Trophoblast cell (in vitro differentiated cells and primary cell): ENCODE results near the gene FNIP1.

Source experiments
- DNase-seq, 2 donors: peaks; one replicate each; pipeline ENCODE4 v3.0.0-alpha.2; 2016
- H2AFZ ChIP-seq: 2 replicates; pipeline ENCODE4 v1.6.1; 2013; ENCODE audit warnings: low read length, moderate library complexity, mild to moderate bottlenecking; ENCODE audit not compliant: insufficient read depth, poor library complexity
- H2AK5ac ChIP-seq: 2 replicates; pipeline ENCODE4 v1.6.1; 2013; ENCODE audit warnings: mild to moderate bottlenecking, low read length
- H2BK120ac ChIP-seq: 2 replicates; pipeline ENCODE4 v1.6.1; 2013; ENCODE audit warnings: low read length, mild to moderate bottlenecking, moderate library complexity; ENCODE audit not compliant: insufficient read depth, poor library complexity
- H2BK12ac ChIP-seq: 2 replicates; pipeline ENCODE4 v1.6.1; 2013; ENCODE audit warnings: mild to moderate bottlenecking, low read length, moderate library complexity
- H2BK5ac ChIP-seq: 2 replicates; pipeline ENCODE4 v1.6.1; 2013; ENCODE audit warnings: low read length, low read depth, moderate library complexity, mild to moderate bottlenecking; ENCODE audit not compliant: poor library complexity
- H3K14ac ChIP-seq: 2 replicates; pipeline ENCODE4 v1.6.1; 2013; ENCODE audit warnings: mild to moderate bottlenecking, low read length
- H3K18ac ChIP-seq: 2 replicates; pipeline ENCODE4 v1.6.1; 2013; ENCODE audit warnings: mild to moderate bottlenecking, low read length
- H3K23ac ChIP-seq: 2 replicates; pipeline ENCODE4 v1.6.1; 2013; ENCODE audit warnings: low read length
- H3K27ac ChIP-seq: 2 replicates; pipeline ENCODE4 v1.5.1; 2013; ENCODE audit warnings: low read depth, mild to moderate bottlenecking, inconsistent platforms, low read length, moderate library complexity
- H3K27me3 ChIP-seq: 2 replicates; pipeline ENCODE4 v1.6.1; 2013; ENCODE audit warnings: inconsistent platforms, mild to moderate bottlenecking, low read length, moderate library complexity; ENCODE audit not compliant: insufficient read depth
- H3K36me3 ChIP-seq, 2 experiments: 1 replicate in 1 of 2; 2 replicates in 1 of 2; pipeline ENCODE4 v1.6.1; 2013; ENCODE audit warnings: low read length in 2 of 2, mild to moderate bottlenecking in 2 of 2, moderate library complexity in 1 of 2; ENCODE audit not compliant: insufficient read depth in 2 of 2, control insufficient read depth in 1 of 2
- H3K4ac ChIP-seq: 2 replicates; pipeline ENCODE4 v1.6.1; 2013; ENCODE audit warnings: low read depth, mild to moderate bottlenecking, low read length, moderate library complexity
- H3K4me1 ChIP-seq, 2 experiments: 1 replicate in 1 of 2; 2 replicates in 1 of 2; pipeline ENCODE4 v1.6.1; 2013; ENCODE audit warnings: low read length in 2 of 2, mild to moderate bottlenecking in 2 of 2, moderate library complexity in 1 of 2; ENCODE audit not compliant: insufficient read depth in 2 of 2, control insufficient read depth in 1 of 2
- H3K4me2 ChIP-seq: 2 replicates; pipeline ENCODE4 v1.6.1; 2013; ENCODE audit warnings: inconsistent platforms, mild to moderate bottlenecking, low read length, moderate library complexity
- H3K4me3 ChIP-seq: 2 replicates; pipeline ENCODE4 v1.5.1; 2013; ENCODE audit warnings: mild to moderate bottlenecking, low read depth, low read length, inconsistent platforms
- H3K79me1 ChIP-seq: one replicate; pipeline ENCODE4 v1.6.1; 2013; ENCODE audit warnings: low read length
- H3K79me2 ChIP-seq: 2 replicates; pipeline ENCODE4 v1.6.1; 2013; ENCODE audit warnings: low read length, mild to moderate bottlenecking; ENCODE audit not compliant: control insufficient read depth, insufficient read depth, poor library complexity
- H3K9ac ChIP-seq: 2 replicates; pipeline ENCODE4 v1.6.1; 2013; ENCODE audit warnings: mild to moderate bottlenecking, low read length
- H3K9me3 ChIP-seq: 2 replicates; pipeline ENCODE4 v1.6.1; 2013; ENCODE audit warnings: low read depth, mild to moderate bottlenecking, control low read depth, inconsistent platforms, low read length; ENCODE audit not compliant: insufficient read depth
- H4K12ac ChIP-seq: 2 replicates; pipeline ENCODE4 v1.6.1; 2013; ENCODE audit warnings: low read depth, mild to moderate bottlenecking, low read length, moderate library complexity
- H4K8ac ChIP-seq: 2 replicates; pipeline ENCODE4 v1.6.1; 2013; ENCODE audit warnings: low read depth, mild to moderate bottlenecking, low read length, moderate library complexity
- H4K91ac ChIP-seq: one replicate; pipeline ENCODE4 v1.6.1; 2013; ENCODE audit warnings: low read depth, mild to moderate bottlenecking, low read length, moderate library complexity
- WGBS: extraction: QIAGEN DNeasy Blood & Tissue Kit; methylation state at CpG from one replicate; pipeline ENCODE4 v1.1.7; 2013; ENCODE audit warnings: missing lambda C conversion rate; ENCODE audit not compliant: insufficient read length, insufficient coverage; ENCODE audit errors: extremely low coverage; 5-methylcytosine and 5-hydroxymethylcytosine counted together

Gene FNIP1

GRCh38 chr5:131619102-131619501 lies 177.7 kb downstream of the FNIP1 start:
- Histone ChIP-seq H3K23ac (no peak overlapping the region), H3K14ac (no peak overlapping the region), H3K4me1 (peaks cover 0 to 2% of the 10 kb centered on the region in 2 experiments), H3K9ac (no peak overlapping the region), H3K4me3 (no peak overlapping the region), H3K79me2 (no peaks in the 10 kb centered on the region), H4K8ac (no peak overlapping the region), H2AK5ac (no peak overlapping the region), H2BK120ac (no peak overlapping the region), H3K79me1 (no peaks in the 10 kb centered on the region), H4K91ac (no peak overlapping the region), H2BK12ac (no peak overlapping the region), H3K4me2 (no peak overlapping the region), H2BK5ac (no peak overlapping the region), H3K27me3 (no peaks in the 10 kb centered on the region), H3K18ac (no peak overlapping the region), H3K4ac (no peak overlapping the region), H3K36me3 (no peaks in the 10 kb centered on the region), H3K9me3 (no peaks in the 10 kb centered on the region), H3K27ac (no peak overlapping the region), H2AFZ (no peak overlapping the region), H4K12ac (no peak overlapping the region)
- DNase-seq, result no peak
- no CpG with 5 or more reads among the region's 8 CpGs for WGBS

- H2BK12ac ChIP-seq, result no peak overlapping the region
- no peaks in the 10 kb centered on the region for H3K79me1 ChIP-seq
- H3K36me3 ChIP-seq, result no peaks in the 10 kb centered on the region
- peaks cover 2% of the 10 kb centered on the region for H3K79me2 ChIP-seq
- H4K8ac ChIP-seq, result no peak overlapping the region
- WGBS, result no CpG with 5 or more reads among the region's 11 CpGs
- H3K18ac ChIP-seq, result no peak overlapping the region
- no peak overlapping the region for H2BK5ac ChIP-seq
- no peak overlapping the region for H3K27ac ChIP-seq
- no peak overlapping the region for H2AFZ ChIP-seq
- no peak overlapping the region for H3K14ac ChIP-seq
- H3K23ac ChIP-seq, result no peak overlapping the region
- no peak overlapping the region for H3K4me3 ChIP-seq
- no peak overlapping the region for H2BK120ac ChIP-seq
- H2AK5ac ChIP-seq, result no peak overlapping the region
- peak overlapping the region; percentile 62 for H3K4ac ChIP-seq
- no peak overlapping the region for H4K91ac ChIP-seq
- H4K12ac ChIP-seq, result no peak overlapping the region
- DNase-seq, result no peak
- no peak overlapping the region for H3K9ac ChIP-seq
- H3K4me2 ChIP-seq, result no peak overlapping the region
- no peaks in the 10 kb centered on the region for H3K9me3 ChIP-seq
- H3K27me3 ChIP-seq, result no peaks in the 10 kb centered on the region
- H3K4me1 ChIP-seq, result peaks cover 0 to 2% of the 10 kb centered on the region in 2 experiments
These were observed 179.5 kb downstream of the FNIP1 start for GRCh38 chr5:131617140-131617822.

GRCh38 chr5:131615957-131616356 lies 180.9 kb downstream of the FNIP1 start:
- Histone ChIP-seq H3K27me3 (no peaks in the 10 kb centered on the region), H2BK5ac (no peak overlapping the region), H3K9ac (no peak overlapping the region), H2AFZ (no peak overlapping the region), H3K36me3 (no peaks in the 10 kb centered on the region), H4K12ac (no peak overlapping the region), H3K18ac (no peak overlapping the region), H3K4ac (no peak overlapping the region), H3K79me1 (no peaks in the 10 kb centered on the region), H2BK120ac (no peak overlapping the region), H3K79me2 (peaks cover 2% of the 10 kb centered on the region), H2AK5ac (no peak overlapping the region), H3K9me3 (no peaks in the 10 kb centered on the region), H3K23ac (no peak overlapping the region), H4K91ac (no peak overlapping the region), H2BK12ac (no peak overlapping the region), H3K4me1 (peaks cover under 1 to 3% of the 10 kb centered on the region in 2 experiments), H4K8ac (no peak overlapping the region), H3K27ac (no peak overlapping the region), H3K14ac (no peak overlapping the region), H3K4me2 (no peak overlapping the region), H3K4me3 (no peak overlapping the region)
- WGBS, result no CpG with 5 or more reads among the region's 2 CpGs
- DNase-seq, result no peak

GRCh38 chr5:131613423-131613822 lies 183.4 kb downstream of the FNIP1 start:
- Histone ChIP-seq H3K14ac (no peak overlapping the region), H3K36me3 (no peaks in the 10 kb centered on the region), H3K23ac (no peak overlapping the region), H2AFZ (no peak overlapping the region), H3K9me3 (no peaks in the 10 kb centered on the region), H2BK5ac (no peak overlapping the region), H2BK120ac (no peak overlapping the region), H3K27ac (no peak overlapping the region), H3K4ac (peak overlapping the region; percentile 71), H3K4me1 (peaks cover 6 to 10% of the 10 kb centered on the region in 2 experiments), H4K91ac (no peak overlapping the region), H3K4me2 (no peak overlapping the region), H3K27me3 (no peaks in the 10 kb centered on the region), H3K4me3 (no peak overlapping the region), H4K12ac (no peak overlapping the region), H3K79me1 (no peaks in the 10 kb centered on the region), H4K8ac (no peak overlapping the region), H3K79me2 (peaks cover 2% of the 10 kb centered on the region), H3K9ac (no peak overlapping the region), H2AK5ac (no peak overlapping the region), H3K18ac (no peak overlapping the region), H2BK12ac (no peak overlapping the region)
- no peak for DNase-seq
